MM.1S (cell line): Measurements from ENCODE around the gene CCL3.

Experiments
- DNase-seq: peaks from one replicate; pipeline ENCODE4 v3.0.0-alpha.2; 2015
- H2AFZ ChIP-seq: fragments of 300-600 bp; sonication (generic); 2 replicates; pipeline ENCODE4 v1.6.0; 2016; ENCODE audit warnings: antibody characterized with exemption, low read length
- H3F3A ChIP-seq: fragments of 300-600 bp; sonication (generic); 2 replicates; pipeline ENCODE4 v1.6.1; 2016; ENCODE audit warnings: mild to moderate bottlenecking, antibody characterized with exemption, low read length, moderate library complexity, mixed read lengths; ENCODE audit not compliant: insufficient read depth
- H3K27ac ChIP-seq: fragments of 300-600 bp; sonication (generic); 2 replicates; pipeline ENCODE4 v1.5.1; 2016; ENCODE audit warnings: mild to moderate bottlenecking, low read length
- H3K27me3 ChIP-seq: fragments of 300-600 bp; sonication (generic); replicated peaks from 2 replicates; pipeline ENCODE4 v1.6.0; 2016; ENCODE audit warnings: low read length; ENCODE audit not compliant: insufficient read depth
- H3K36me3 ChIP-seq: fragments of 300-600 bp; sonication (generic); replicated peaks from 2 replicates; pipeline ENCODE4 v1.6.1; 2016; ENCODE audit warnings: mild to moderate bottlenecking, low read length, mixed read lengths; ENCODE audit not compliant: insufficient read depth
- H3K4me1 ChIP-seq: fragments of 300-600 bp; sonication (generic); 2 replicates; pipeline ENCODE4 v1.6.1; 2016; ENCODE audit warnings: low read length, mixed read lengths
- H3K4me2 ChIP-seq: fragments of 300-600 bp; sonication (generic); 2 replicates; pipeline ENCODE4 v1.6.0; 2016; ENCODE audit warnings: low read depth, low read length
- H3K4me3 ChIP-seq: fragments of 300-600 bp; sonication (generic); 2 replicates; pipeline ENCODE4 v1.5.1; 2016; ENCODE audit warnings: low read length, mixed read lengths
- H3K79me2 ChIP-seq: fragments of 300-600 bp; sonication (generic); 2 replicates; pipeline ENCODE4 v1.6.1; 2016; ENCODE audit warnings: mixed run types, low read length, mixed read lengths
- H3K9ac ChIP-seq: fragments of 300-600 bp; sonication (generic); 2 replicates; pipeline ENCODE4 v1.6.1; 2016; ENCODE audit warnings: low read length, mixed read lengths
- H3K9me2 ChIP-seq: fragments of 300-600 bp; sonication (generic); replicated peaks from 2 replicates; pipeline ENCODE4 v1.6.1; 2016; ENCODE audit warnings: mild to moderate bottlenecking, low read length, mixed read lengths; ENCODE audit not compliant: insufficient read depth
- H3K9me3 ChIP-seq: fragments of 300-600 bp; sonication (generic); replicated peaks from 2 replicates; pipeline ENCODE4 v1.6.1; 2016; ENCODE audit warnings: mild to moderate bottlenecking, low read length, mixed read lengths; ENCODE audit not compliant: insufficient read depth
- H4K20me1 ChIP-seq: fragments of 300-600 bp; sonication (generic); 2 replicates; pipeline ENCODE4 v1.6.1; 2016; ENCODE audit warnings: mild to moderate bottlenecking, low read length, moderate library complexity, mixed read lengths; ENCODE audit not compliant: insufficient read depth
- CTCF ChIP-seq: fragments of 300-600 bp; sonication (generic); IDR thresholded peaks from 2 replicates; pipeline ENCODE4 v1.5.1; 2016; ENCODE audit warnings: antibody characterized with exemption, low read length, mixed read lengths
- EZH2 ChIP-seq: fragments of 300-600 bp; sonication (generic); optimal IDR thresholded peaks from 2 replicates; pipeline ENCODE3; 2017; ENCODE audit warnings: low read depth, mild to moderate bottlenecking, antibody characterized with exemption, low read length, mixed read lengths
- EZH2phosphoT487 ChIP-seq: fragments of 300-600 bp; sonication (generic); IDR thresholded peaks from 2 replicates; pipeline ENCODE4 v1.6.1; 2018; ENCODE audit warnings: antibody characterized with exemption, low read length

CCL3 gene

DNA sequence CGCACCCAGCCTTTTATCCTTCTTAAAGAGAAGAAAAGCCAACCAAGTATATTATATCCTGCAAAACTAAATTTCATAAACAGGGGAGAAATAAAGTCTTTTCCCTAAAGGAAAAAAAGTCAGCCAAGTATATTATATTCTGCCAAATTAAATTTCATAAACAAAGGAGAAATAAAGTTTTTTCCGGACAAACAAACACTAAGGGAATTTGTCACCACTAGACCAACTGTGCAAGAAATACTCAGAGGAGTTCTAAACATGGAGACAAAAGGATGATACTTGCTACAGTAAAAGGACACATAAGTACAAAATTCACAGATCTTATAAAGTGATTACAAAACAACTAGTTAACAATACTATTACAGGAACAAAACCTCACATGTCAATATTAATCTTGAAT, 40.3 kb downstream of the CCL3 start:
- no peak overlapping the region for H3K4me2 ChIP-seq
- no peaks in the 10 kb centered on the region for H3K9me2 ChIP-seq
- no peaks in the 10 kb centered on the region for H3F3A ChIP-seq
- DNase-seq: no peak
- no peaks in the 10 kb centered on the region for H3K9me3 ChIP-seq
- no peaks in the 10 kb centered on the region for H3K36me3 ChIP-seq
- H3K27me3 ChIP-seq: no peaks in the 10 kb centered on the region
- no peak overlapping the region for H3K9ac ChIP-seq
- no peaks in the 10 kb centered on the region for H3K79me2 ChIP-seq
- no peak overlapping the region for H3K4me3 ChIP-seq
- H3K27ac ChIP-seq: no peak overlapping the region
- TF ChIP-seq CTCF (no peak), EZH2 (no peak), EZH2phosphoT487 (no peak)
- no peak overlapping the region for H2AFZ ChIP-seq
- H3K4me1 ChIP-seq: no peaks in the 10 kb centered on the region
- H4K20me1 ChIP-seq: no peaks in the 10 kb centered on the region

DNA sequence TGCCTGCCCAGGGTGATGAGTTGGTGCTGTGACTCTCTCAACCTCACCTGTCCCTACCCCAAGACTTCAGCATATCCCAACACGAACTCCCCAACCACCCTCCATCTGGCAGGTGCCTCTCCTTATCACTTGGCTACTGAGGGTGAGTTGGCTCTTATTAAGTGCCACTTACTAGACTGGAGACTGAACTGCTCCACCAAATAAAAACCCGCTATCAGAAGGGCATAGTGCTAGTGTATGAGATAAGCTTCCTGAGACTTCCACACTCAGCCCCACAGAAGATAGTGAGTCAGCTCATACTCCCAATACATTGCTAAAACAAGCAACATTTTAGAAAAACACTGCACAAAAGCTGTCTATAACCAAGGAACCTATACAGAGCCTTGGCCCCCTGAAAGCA, 41.9 kb downstream of the CCL3 start:
- no peak for TF ChIP-seq CTCF
- no peak for TF ChIP-seq EZH2
- Histone ChIP-seq H3K4me1 (no peaks in the 10 kb centered on the region), H3K27ac (no peak overlapping the region), H3K4me3 (no peak overlapping the region), H3K9me2 (no peaks in the 10 kb centered on the region), H3K9ac (no peak overlapping the region), H4K20me1 (no peaks in the 10 kb centered on the region), H3F3A (no peaks in the 10 kb centered on the region), H3K79me2 (no peaks in the 10 kb centered on the region), H3K27me3 (no peaks in the 10 kb centered on the region), H3K9me3 (no peaks in the 10 kb centered on the region), H3K4me2 (no peak overlapping the region), H2AFZ (no peak overlapping the region), H3K36me3 (no peaks in the 10 kb centered on the region)
- DNase-seq: no peak
